Breast epithelium (tissue), 3 donors: ENCODE results near the gene COA3.

ENCODE experiments used
- POLR2A ChIP-seq: fragments of 450-650 bp; IDR thresholded peaks from one replicate; pipeline ENCODE4 v1.6.1; 2016; ENCODE audit warnings: antibody characterized with exemption, mild to moderate bottlenecking, moderate library complexity
- POLR2AphosphoS5 ChIP-seq, 3 donors: sonication (generic); formaldehyde crosslinking; IDR thresholded peaks; one replicate each; pipeline ENCODE4 v1.6.1; 2017; ENCODE audit warnings: antibody characterized with exemption in 3 of 3
- TF ChIP-seq, protein P1 (sequence below), 3 donors: fragments of 450-650 bp; IDR thresholded peaks; one replicate each; pipeline ENCODE4 v1.5.1; 2016 to 2017; ENCODE audit warnings: antibody characterized with exemption in 3 of 3, mild to moderate bottlenecking in 3 of 3, moderate library complexity in 3 of 3

DNA sequence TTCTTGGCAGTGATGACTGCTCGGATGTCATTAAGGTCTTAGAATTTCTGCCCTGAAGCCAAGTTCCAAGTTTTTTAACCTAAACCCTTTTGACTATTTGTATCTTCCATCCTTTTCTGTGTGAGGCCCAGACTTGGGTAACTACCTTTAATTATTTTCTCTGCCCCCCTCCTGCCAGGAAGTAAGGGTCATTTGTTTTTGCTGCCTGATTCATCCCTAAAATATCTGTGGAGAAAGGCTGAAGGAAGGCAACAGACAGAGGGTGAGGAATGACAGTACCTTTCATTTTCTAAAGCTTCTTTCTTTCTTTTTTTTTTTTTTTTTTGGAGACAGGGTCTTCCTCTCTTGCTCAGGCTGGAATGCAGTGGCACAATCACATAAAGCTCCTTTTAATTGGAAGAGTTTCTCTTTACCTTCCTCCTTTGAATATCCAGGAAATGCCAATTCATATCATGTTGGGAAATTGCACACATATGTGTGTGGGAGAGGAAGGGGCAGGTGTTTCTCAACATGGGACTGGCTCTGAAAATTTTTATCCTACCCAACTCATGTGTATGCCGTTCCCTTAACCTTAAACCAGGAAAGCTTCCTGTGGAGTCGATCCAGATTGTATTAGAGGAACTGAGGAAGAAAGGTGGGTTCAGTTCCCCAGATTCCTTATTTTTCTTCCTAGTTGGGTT lies 24.3 kb downstream of the COA3 start:
- TF ChIP-seq, protein P1, sequence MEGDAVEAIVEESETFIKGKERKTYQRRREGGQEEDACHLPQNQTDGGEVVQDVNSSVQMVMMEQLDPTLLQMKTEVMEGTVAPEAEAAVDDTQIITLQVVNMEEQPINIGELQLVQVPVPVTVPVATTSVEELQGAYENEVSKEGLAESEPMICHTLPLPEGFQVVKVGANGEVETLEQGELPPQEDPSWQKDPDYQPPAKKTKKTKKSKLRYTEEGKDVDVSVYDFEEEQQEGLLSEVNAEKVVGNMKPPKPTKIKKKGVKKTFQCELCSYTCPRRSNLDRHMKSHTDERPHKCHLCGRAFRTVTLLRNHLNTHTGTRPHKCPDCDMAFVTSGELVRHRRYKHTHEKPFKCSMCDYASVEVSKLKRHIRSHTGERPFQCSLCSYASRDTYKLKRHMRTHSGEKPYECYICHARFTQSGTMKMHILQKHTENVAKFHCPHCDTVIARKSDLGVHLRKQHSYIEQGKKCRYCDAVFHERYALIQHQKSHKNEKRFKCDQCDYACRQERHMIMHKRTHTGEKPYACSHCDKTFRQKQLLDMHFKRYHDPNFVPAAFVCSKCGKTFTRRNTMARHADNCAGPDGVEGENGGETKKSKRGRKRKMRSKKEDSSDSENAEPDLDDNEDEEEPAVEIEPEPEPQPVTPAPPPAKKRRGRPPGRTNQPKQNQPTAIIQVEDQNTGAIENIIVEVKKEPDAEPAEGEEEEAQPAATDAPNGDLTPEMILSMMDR (IDR thresholded peaks at IDR 0.05): no peak
- TF ChIP-seq POLR2AphosphoS5 (IDR thresholded peaks at IDR 0.05) (no peak), POLR2A (no peak)
